Colonic mucosa (tissue), 4 donors: ENCODE measurements around the gene PGAP2. TPM values are rescaled to one million over a fixed set of nuclear protein-coding genes. Genes with fewer than 3 reads are reported as not detected.
"Not testable (repeated sequence)": the region's sequence is repeated elsewhere in the genome, so short reads cannot be mapped to it uniquely, and the experiment has no call there.

Experiments used
- DNase-seq: peaks from one replicate; pipeline ENCODE4 v3.0.0-alpha.2; 2020
- H3K27ac ChIP-seq: fragments of 200-600 bp; one replicate; pipeline ENCODE4 v1.8.0; 2021
- H3K27me3 ChIP-seq: fragments of 200-600 bp; one replicate; pipeline ENCODE4 v1.8.0; 2021
- H3K36me3 ChIP-seq: fragments of 200-600 bp; one replicate; pipeline ENCODE4 v1.8.0; 2021
- H3K4me1 ChIP-seq: fragments of 200-600 bp; one replicate; pipeline ENCODE4 v1.8.0; 2021; ENCODE audit warnings: mild to moderate bottlenecking
- H3K4me3 ChIP-seq: fragments of 200-600 bp; one replicate; pipeline ENCODE4 v1.8.0; 2021
- H3K9ac ChIP-seq, 2 donors: one replicate each; pipeline ENCODE4 v1.7.0; 2013; ENCODE audit warnings: control low read depth in 2 of 2, low read depth in 2 of 2, low read length in 2 of 2
- H3K9me3 ChIP-seq: fragments of 200-600 bp; one replicate; pipeline ENCODE4 v1.8.0; 2021
- intact Hi-C: fragments of 100-400 bp; cut with DNase I; formaldehyde crosslinking; loops from one replicate; pipeline ENCODE4 v1.14.1; 2022
- total RNA-seq, 2 donors: library from RNA; stranded (reverse); fragmentation: NEBNext Ultra II Directional in 1 of 2; extraction: Animal tissue kit (Norgen Biotek cat#: 25700) in 1 of 2; gene quantifications; one replicate each; pipeline ENCODE4 v1.2.1, GENCODE V29; 2021
- TF ChIP-seq, protein P1 (sequence below): fragments of 200-600 bp; IDR thresholded peaks from one replicate; pipeline ENCODE4 v1.8.0; 2022; ENCODE audit warnings: antibody characterized with exemption, mild to moderate bottlenecking
- donor health status: healthy.
- donor health status: DM: no; HTN: no; CAD: no.
- donor health status: DM: no; HTN: no; CAD: no.

Gene PGAP2
- total RNA-seq, 2 donors from 2014 or later, result 21.6 to 29.6 TPM

DNA sequence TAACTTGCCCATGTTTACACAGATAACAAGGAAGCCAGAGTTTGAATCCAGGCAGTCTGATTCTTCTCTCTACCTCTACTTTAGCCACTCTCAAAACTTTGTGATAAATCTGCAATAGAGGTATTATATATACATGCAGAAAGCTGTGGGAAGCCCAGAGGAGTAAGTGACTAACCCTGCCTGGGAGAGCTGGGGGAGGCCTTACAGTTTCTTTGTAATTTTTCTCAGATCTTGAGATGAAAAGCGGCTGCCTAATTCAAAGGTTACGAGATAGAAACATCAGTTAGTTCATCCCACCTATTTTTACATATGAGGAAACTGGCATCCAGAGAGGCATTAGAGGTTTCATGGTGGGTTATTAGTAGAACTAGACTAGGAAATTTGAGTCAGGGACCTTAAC is 52.0 kb downstream of the PGAP2 start:
- Histone ChIP-seq H3K27ac (peak overlapping the region; percentile 32), H3K4me3 (no peak overlapping the region), H3K9ac (peak overlapping the region in 1 of 2 donors; percentile 46), H3K27me3 (no peaks in the 10 kb centered on the region), H3K4me1 (peaks cover 22% of the 10 kb centered on the region), H3K36me3 (no peaks in the 10 kb centered on the region), H3K9me3 (no peaks in the 10 kb centered on the region)
- DNase-seq, result no peak
- intact Hi-C loops, result no loop called here
- TF ChIP-seq, protein P1, sequence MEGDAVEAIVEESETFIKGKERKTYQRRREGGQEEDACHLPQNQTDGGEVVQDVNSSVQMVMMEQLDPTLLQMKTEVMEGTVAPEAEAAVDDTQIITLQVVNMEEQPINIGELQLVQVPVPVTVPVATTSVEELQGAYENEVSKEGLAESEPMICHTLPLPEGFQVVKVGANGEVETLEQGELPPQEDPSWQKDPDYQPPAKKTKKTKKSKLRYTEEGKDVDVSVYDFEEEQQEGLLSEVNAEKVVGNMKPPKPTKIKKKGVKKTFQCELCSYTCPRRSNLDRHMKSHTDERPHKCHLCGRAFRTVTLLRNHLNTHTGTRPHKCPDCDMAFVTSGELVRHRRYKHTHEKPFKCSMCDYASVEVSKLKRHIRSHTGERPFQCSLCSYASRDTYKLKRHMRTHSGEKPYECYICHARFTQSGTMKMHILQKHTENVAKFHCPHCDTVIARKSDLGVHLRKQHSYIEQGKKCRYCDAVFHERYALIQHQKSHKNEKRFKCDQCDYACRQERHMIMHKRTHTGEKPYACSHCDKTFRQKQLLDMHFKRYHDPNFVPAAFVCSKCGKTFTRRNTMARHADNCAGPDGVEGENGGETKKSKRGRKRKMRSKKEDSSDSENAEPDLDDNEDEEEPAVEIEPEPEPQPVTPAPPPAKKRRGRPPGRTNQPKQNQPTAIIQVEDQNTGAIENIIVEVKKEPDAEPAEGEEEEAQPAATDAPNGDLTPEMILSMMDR, result no peak

DNA sequence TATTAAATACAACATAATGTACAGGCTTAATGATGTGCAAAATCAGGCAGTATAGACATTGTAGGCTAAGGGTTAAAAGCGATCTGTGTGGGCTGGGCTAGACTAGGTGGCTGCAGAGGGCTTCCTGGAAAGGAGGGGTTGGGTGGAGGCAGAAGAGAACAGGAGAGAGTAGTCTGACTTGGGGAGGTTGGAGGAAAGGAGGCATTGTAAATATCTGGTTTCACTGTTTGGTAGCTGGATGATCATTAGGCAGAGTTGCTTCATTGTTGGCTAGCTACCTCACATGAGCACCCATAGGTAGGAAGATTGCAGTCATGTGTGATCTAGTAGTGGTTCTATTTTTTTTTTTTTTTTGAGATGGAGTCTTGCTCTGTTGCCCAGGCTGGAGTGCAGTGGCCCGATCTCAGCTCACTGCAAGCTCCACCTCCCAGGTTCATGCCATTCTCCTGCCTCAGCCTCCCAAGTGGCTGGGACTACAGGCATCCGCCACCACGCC is 52.6 kb downstream of the PGAP2 start:
- H3K36me3 ChIP-seq, intact Hi-C loops, H3K9me3 ChIP-seq, H3K27me3 ChIP-seq, H3K4me3 ChIP-seq: not testable (repeated sequence)
- peak; percentile 67 for DNase-seq
- Histone ChIP-seq H3K9ac (peak overlapping the region in 1 of 2 donors; percentile 46), H3K4me1 (peaks cover 28% of the 10 kb centered on the region), H3K27ac (peak overlapping the region; percentile 29)

DNA sequence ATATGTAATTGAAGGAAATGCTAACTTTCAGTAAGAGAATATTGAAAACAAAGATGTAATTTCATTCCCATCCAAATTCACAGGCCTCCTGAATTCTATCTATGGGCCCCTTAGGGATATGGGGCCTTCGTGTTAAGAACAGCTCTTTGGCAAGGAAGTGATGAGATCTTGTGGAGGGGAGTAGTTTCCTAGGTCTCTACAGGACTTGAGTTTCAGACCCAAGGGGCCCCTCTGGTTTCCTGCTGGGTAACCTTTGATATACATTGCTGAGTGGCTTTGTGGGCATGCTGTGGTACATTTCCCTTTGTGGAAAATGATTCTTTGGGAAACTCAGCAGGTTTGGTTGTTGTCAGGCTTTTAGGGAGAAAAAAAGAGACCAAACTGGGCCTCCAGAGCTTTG is 53.3 kb downstream of the PGAP2 start:
- TF ChIP-seq, protein P1, result no peak
- Histone ChIP-seq H3K36me3 (no peaks in the 10 kb centered on the region), H3K9ac (no peak overlapping the region), H3K27ac (no peak overlapping the region), H3K4me1 (peaks cover 31% of the 10 kb centered on the region), H3K9me3 (no peaks in the 10 kb centered on the region), H3K4me3 (no peak overlapping the region), H3K27me3 (no peaks in the 10 kb centered on the region)
- no peak for DNase-seq
- intact Hi-C loops, result no loop called here

DNA sequence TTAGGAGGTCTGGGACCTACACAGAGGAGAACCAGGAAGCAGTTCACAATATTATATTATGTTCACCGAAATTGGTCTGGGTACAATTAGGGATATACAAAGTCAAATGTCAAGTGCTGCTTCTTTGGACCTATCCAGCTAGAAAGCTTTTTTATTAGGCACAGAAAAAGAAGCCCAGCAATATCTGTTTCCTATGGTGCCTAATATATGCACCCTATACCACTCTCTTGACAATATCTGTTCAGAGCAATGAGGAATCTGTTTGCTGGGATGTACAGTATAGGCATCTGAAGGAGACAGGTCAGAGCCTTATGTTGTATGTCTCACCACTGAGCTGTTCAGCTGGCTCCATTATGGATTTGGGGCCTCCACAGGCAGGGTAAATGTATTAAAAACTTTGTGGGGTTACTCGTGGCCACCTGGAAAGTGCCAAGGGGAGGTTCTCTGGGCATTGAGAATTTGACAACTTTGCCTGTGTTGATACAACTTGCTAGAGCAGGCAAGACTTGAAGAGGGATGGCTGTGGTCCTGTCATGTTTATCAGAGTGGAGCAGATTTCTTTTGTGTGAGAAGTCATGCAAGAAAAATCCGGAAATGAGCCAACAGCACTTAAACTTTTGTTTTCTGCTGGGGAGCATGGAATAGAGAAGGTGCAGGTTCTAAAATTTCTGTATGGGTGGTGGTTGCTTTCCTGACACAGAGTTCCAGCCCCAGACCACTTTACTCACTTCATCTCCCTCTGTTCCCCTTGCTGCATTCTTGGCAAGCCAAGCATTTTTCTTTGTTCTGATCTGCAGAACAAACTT is 57.2 kb downstream of the PGAP2 start:
- peak overlapping the region; percentile 13 for H3K27ac ChIP-seq
- no peak overlapping the region for H3K4me3 ChIP-seq
- H3K4me1 ChIP-seq, result peaks cover 12% of the 10 kb centered on the region
- H3K36me3 ChIP-seq, result no peaks in the 10 kb centered on the region
- H3K9ac ChIP-seq, result no peak overlapping the region
- no peak for DNase-seq
- H3K9me3 ChIP-seq, result no peaks in the 10 kb centered on the region
- TF ChIP-seq, protein P1, result no peak
- no peaks in the 10 kb centered on the region for H3K27me3 ChIP-seq
- intact Hi-C loops, result no loop called here

DNA sequence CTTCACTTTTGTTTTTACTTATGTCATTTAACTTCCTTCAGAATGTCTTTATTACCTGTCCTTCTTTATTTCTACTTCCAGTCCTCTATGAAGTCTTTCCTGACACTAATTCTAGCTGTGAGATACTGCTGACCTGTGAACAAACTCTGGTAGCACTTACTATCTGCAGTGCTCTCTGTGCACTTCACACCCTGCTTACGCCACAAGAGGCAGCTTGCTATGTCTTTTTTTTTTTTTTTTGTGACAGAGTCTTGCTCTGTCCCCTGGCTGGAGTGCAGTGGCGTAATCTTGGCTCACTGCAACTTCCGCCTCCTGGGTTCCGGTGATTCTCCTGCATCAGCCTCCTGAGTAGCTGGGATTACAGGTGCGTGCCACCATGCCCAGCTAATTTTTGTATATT is 57.8 kb downstream of the PGAP2 start:
- Histone ChIP-seq H3K27ac (no peak overlapping the region), H3K9me3 (no peaks in the 10 kb centered on the region), H3K27me3 (no peaks in the 10 kb centered on the region), H3K36me3 (no peaks in the 10 kb centered on the region), H3K9ac (no peak overlapping the region), H3K4me1 (peaks cover 12% of the 10 kb centered on the region), H3K4me3 (no peak overlapping the region)
- intact Hi-C loops, result no loop called here
- TF ChIP-seq, protein P1, result no peak
- no peak for DNase-seq

DNA sequence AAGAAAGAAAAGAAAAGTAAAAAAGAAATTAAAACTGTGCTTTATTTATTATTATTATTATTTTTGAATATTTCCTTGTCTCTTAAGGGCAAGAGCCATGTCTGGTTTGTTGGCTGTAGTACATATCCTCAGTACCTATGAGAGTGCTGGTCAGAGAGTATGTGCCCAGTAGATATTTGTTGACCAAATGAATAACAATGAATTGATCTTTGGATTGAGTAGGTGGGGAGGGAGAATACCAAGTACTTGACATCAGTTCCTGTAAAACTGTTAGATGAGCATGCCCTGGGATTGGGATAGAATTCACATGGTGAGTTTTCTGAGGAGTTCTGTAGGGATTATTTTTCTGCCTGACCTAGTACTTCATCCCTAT is 58.5 kb downstream of the PGAP2 start:
- TF ChIP-seq, protein P1, result no peak
- no peak overlapping the region for H3K27ac ChIP-seq

More for the DNA sequence above, 58.5 kb downstream of the PGAP2 start:
- no peaks in the 10 kb centered on the region for H3K36me3 ChIP-seq
- no peak overlapping the region for H3K9ac ChIP-seq
- intact Hi-C loops, result no loop called here
- H3K9me3 ChIP-seq, result no peaks in the 10 kb centered on the region
- H3K27me3 ChIP-seq, result no peaks in the 10 kb centered on the region
- DNase-seq, result no peak
- H3K4me3 ChIP-seq, result no peak overlapping the region
- peaks cover 12% of the 10 kb centered on the region for H3K4me1 ChIP-seq
